GM19395 (cell line): ENCODE data around the gene TIAM2.
"Not testable (repeated sequence)": the region's sequence is repeated elsewhere in the genome, so short reads cannot be mapped to it uniquely, and the experiment has no call there.

ENCODE experiments used
- ATAC-seq: cut with Tn5 transposase; IDR thresholded peaks from one replicate; pipeline ENCODE4 v1.9.1; 2021; ENCODE audit warnings: mild to moderate bottlenecking, moderate library complexity; ENCODE audit not compliant: unreplicated experiment

TIAM2 gene

GRCh38 chr6:154989448-154989847 lies 5.7 kb upstream of the TIAM2 start:
- ATAC-seq: no peak

- ATAC-seq: no peak
Measured at GRCh38 chr6:154991207-154991606, 3.9 kb upstream of the TIAM2 start.

- no peak for ATAC-seq
Measured at GRCh38 chr6:154993026-154993425, 2.1 kb upstream of the TIAM2 start.

- no peak for ATAC-seq
Measured at GRCh38 chr6:154993710-154994109, 1.4 kb upstream of the TIAM2 start.

- no peak for ATAC-seq
Measured at GRCh38 chr6:154994836-154995253, 270 bp upstream of the TIAM2 start.

- no peak for ATAC-seq
Measured at GRCh38 chr6:154996016-154996590, 988 bp downstream of the TIAM2 start.

GRCh38 chr6:154996841-154997311 lies 1.8 kb downstream of the TIAM2 start:
- ATAC-seq: no peak

GRCh38 chr6:154998855-154999254 lies 3.7 kb downstream of the TIAM2 start:
- ATAC-seq: no peak

GRCh38 chr6:155001482-155001881 lies 6.4 kb downstream of the TIAM2 start:
- ATAC-seq: no peak

- ATAC-seq: no peak
Measured at GRCh38 chr6:155001934-155002333, 6.8 kb downstream of the TIAM2 start.

GRCh38 chr6:155003476-155003875 lies 8.4 kb downstream of the TIAM2 start:
- ATAC-seq: no peak

GRCh38 chr6:155004017-155004416 lies 8.9 kb downstream of the TIAM2 start:
- ATAC-seq: no peak

- no peak for ATAC-seq
Measured at GRCh38 chr6:155004576-155005372, 9.7 kb downstream of the TIAM2 start.

GRCh38 chr6:155008625-155009024 lies 13.5 kb downstream of the TIAM2 start:
- ATAC-seq: no peak

GRCh38 chr6:155010940-155011339 lies 15.8 kb downstream of the TIAM2 start:
- no peak for ATAC-seq

- ATAC-seq: no peak
Measured at GRCh38 chr6:155011809-155012291, 16.7 kb downstream of the TIAM2 start.

- no peak for ATAC-seq
Measured at GRCh38 chr6:155013457-155013876, 18.4 kb downstream of the TIAM2 start.

- ATAC-seq: no peak
Measured at GRCh38 chr6:155014137-155014536, 19.0 kb downstream of the TIAM2 start.

- no peak for ATAC-seq
Measured at GRCh38 chr6:155014670-155015300, 19.7 kb downstream of the TIAM2 start.

- ATAC-seq: not testable (repeated sequence)
Measured at GRCh38 chr6:155018415-155018814, 23.3 kb downstream of the TIAM2 start.

GRCh38 chr6:155021680-155022079 lies 26.6 kb downstream of the TIAM2 start:
- ATAC-seq: no peak

- no peak for ATAC-seq
Measured at GRCh38 chr6:155022721-155023120, 27.6 kb downstream of the TIAM2 start.
